C4-2B (cell line): ENCODE data around the gene ZNF714.

Source experiments
- H3K27ac ChIP-seq: fragments of 450-650 bp; 2 replicates; pipeline ENCODE4 v1.5.1; 2017
- CTCF ChIP-seq: fragments of 450-650 bp; conservative IDR thresholded peaks from 2 replicates; pipeline ENCODE4 v1.5.1; 2017; ENCODE audit warnings: mild to moderate bottlenecking
- ZFX ChIP-seq: fragments of 450-650 bp; IDR thresholded peaks from 2 replicates; pipeline ENCODE4 v1.6.1; 2017

ZNF714 gene

GRCh38 chr19:21087871-21088270 lies 5.9 kb downstream of the ZNF714 start:
- H3K27ac ChIP-seq: no peak overlapping the region
- TF ChIP-seq ZFX (no peak), CTCF (no peak)

GRCh38 chr19:21092109-21092508 lies 10.1 kb downstream of the ZNF714 start:
- no peak overlapping the region for H3K27ac ChIP-seq

GRCh38 chr19:21094347-21095025 lies 12.5 kb downstream of the ZNF714 start:
- H3K27ac ChIP-seq: no peak overlapping the region
- no peak for TF ChIP-seq CTCF
- no peak for TF ChIP-seq ZFX

More at GRCh38 chr19:21092109-21092508, 10.1 kb downstream of the ZNF714 start:
- no peak for TF ChIP-seq ZFX

GRCh38 chr19:21098291-21098690 lies 16.3 kb downstream of the ZNF714 start:
- no peak for TF ChIP-seq CTCF
- no peak for TF ChIP-seq ZFX
- H3K27ac ChIP-seq: no peak overlapping the region

- H3K27ac ChIP-seq: no peak overlapping the region
- TF ChIP-seq CTCF (no peak), ZFX (no peak)
Observed at GRCh38 chr19:21101521-21102242, 19.7 kb downstream of the ZNF714 start.

GRCh38 chr19:21109116-21109515 lies 27.1 kb downstream of the ZNF714 start:
- no peak overlapping the region for H3K27ac ChIP-seq
- no peak for TF ChIP-seq CTCF
- TF ChIP-seq ZFX: no peak

- H3K27ac ChIP-seq: no peak overlapping the region
- TF ChIP-seq ZFX (no peak), CTCF (no peak)
Observed at GRCh38 chr19:21110183-21110582, 28.2 kb downstream of the ZNF714 start.
